GM18517 (cell line): ENCODE measurements around the gene PLA2G2D.

Source experiments
- ATAC-seq: cut with Tn5 transposase; IDR thresholded peaks from one replicate; pipeline ENCODE4 v1.9.1; 2021; ENCODE audit warnings: mild to moderate bottlenecking, moderate library complexity; ENCODE audit not compliant: unreplicated experiment

PLA2G2D gene

GRCh38 chr1:20069874-20070273 lies 49.5 kb downstream of the PLA2G2D start, which contains the start of gene PLA2G5:
Gene PLA2G5, plus strand, starts transcription at chr1:20070194. Its CDS starts 14,637 bp downstream, at chr1:20084831.
- ATAC-seq, result no peak

- ATAC-seq, result no peak
These were observed 50.6 kb downstream of the PLA2G2D start for GRCh38 chr1:20068722-20069121.

- ATAC-seq, result no peak
These were observed 55.5 kb downstream of the PLA2G2D start for GRCh38 chr1:20063861-20064292.
